Measurements from ENCODE around the gene DGKG. TPM values are rescaled to one million over a fixed set of nuclear protein-coding genes. Genes with fewer than 3 reads are reported as not detected.

Gene DGKG
- total RNA-seq, 1 donor from 2014 or later: 0.22 TPM

DNA sequence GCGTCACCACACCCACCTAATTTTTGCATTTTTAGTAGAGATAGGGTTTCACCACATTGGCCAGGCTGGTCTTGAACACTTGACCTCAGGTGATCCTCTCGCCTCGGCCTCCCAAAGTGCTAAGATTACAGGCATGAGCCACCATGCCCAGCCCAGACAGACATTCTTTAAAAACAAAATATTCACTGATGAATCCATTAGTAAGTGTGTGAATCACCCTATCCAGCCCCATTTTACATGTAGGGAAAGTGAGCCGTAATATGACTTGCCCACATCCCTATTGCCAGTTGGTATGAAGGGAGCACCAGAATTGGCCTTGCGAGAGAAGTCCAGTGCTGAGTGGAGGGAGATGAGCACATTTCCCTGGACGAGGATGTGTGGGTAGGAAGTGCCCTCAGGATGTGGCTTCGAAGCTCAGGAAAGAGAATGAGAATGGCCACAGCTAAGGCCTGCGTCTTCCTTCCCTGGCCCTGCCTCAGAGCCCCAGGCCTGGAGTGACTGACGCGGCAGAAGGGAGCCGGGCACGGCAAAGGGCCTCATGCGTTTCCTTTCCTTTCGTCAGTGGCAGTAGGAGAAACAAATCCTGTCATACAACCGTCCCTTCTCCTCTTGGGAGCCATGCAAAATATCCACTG is 224.9 kb downstream of the DGKG start:
- Mint-ChIP-seq H3K9me3 (no peaks in the 10 kb centered on the region), H3K27ac (no peak overlapping the region), H3K36me3 (no peaks in the 10 kb centered on the region), H3K4me1 (peaks cover 32% of the 10 kb centered on the region), H3K4me3 (no peak overlapping the region), H3K27me3 (ENCODE audit: insufficient read depth, low read depth) (peaks cover 4% of the 10 kb centered on the region)
- Histone ChIP-seq H3K4me2 (no peak overlapping the region), H3K4me1 (no peaks in the 10 kb centered on the region), H3F3A (ENCODE audit: low read depth) (no peaks in the 10 kb centered on the region), H3K4me3 (no peak overlapping the region), H3K36me3 (no peaks in the 10 kb centered on the region), H2AFZ (replicated peaks) (no peak overlapping the region), H3K27ac (no peak overlapping the region), H4K20me1 (ENCODE audit: low read depth) (no peaks in the 10 kb centered on the region), H3K9ac (no peak overlapping the region), H3K27me3 (no peaks in the 10 kb centered on the region), H3K79me2 (ENCODE audit: low read depth) (no peaks in the 10 kb centered on the region), H3K9me3 (ENCODE audit: low read depth) (no peaks in the 10 kb centered on the region)
- TF ChIP-seq EZH2phosphoT487 (IDR thresholded peaks at IDR 0.05) (no peak), EZH2 (IDR thresholded peaks at IDR 0.05) (no peak)
- TF ChIP-seq, protein P1, sequence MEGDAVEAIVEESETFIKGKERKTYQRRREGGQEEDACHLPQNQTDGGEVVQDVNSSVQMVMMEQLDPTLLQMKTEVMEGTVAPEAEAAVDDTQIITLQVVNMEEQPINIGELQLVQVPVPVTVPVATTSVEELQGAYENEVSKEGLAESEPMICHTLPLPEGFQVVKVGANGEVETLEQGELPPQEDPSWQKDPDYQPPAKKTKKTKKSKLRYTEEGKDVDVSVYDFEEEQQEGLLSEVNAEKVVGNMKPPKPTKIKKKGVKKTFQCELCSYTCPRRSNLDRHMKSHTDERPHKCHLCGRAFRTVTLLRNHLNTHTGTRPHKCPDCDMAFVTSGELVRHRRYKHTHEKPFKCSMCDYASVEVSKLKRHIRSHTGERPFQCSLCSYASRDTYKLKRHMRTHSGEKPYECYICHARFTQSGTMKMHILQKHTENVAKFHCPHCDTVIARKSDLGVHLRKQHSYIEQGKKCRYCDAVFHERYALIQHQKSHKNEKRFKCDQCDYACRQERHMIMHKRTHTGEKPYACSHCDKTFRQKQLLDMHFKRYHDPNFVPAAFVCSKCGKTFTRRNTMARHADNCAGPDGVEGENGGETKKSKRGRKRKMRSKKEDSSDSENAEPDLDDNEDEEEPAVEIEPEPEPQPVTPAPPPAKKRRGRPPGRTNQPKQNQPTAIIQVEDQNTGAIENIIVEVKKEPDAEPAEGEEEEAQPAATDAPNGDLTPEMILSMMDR (IDR thresholded peaks at IDR 0.05): no peak
- no peak for DNase-seq (ENCODE audit: low spot score)

DNA sequence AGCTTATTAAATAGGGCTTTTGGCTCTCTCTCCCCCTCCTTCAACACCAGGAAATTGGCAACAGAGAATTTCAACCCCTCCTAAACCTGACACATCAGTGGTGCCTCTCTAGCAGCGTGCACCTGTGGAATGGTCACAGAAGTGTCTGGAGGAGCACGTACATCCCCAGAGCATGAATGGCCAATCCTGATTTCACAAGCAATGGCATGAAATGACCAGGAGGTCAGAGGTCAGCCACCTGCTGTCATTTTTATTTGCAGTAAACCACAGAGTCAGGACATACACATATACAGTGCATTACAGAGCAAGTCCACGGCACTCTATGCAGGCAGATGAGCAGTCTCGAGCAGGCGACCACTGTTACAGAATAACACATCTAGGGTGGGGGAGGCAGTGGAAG is 228.1 kb downstream of the DGKG start:
- peaks cover 10% of the 10 kb centered on the region for H3K27me3 Mint-ChIP-seq (ENCODE audit: insufficient read depth, low read depth)
- Histone ChIP-seq H3K27me3 (no peaks in the 10 kb centered on the region), H3F3A (ENCODE audit: low read depth) (no peaks in the 10 kb centered on the region), H3K79me2 (ENCODE audit: low read depth) (no peaks in the 10 kb centered on the region), H3K36me3 (no peaks in the 10 kb centered on the region), H3K9me3 (ENCODE audit: low read depth) (no peaks in the 10 kb centered on the region), H3K4me2 (no peak overlapping the region), H3K4me1 (no peaks in the 10 kb centered on the region), H3K27ac (no peak overlapping the region), H4K20me1 (ENCODE audit: low read depth) (no peaks in the 10 kb centered on the region), H3K9ac (no peak overlapping the region), H3K4me3 (no peak overlapping the region), H2AFZ (replicated peaks) (no peak overlapping the region)
- H3K36me3 Mint-ChIP-seq: no peaks in the 10 kb centered on the region
- H3K9me3 Mint-ChIP-seq: no peaks in the 10 kb centered on the region
- H3K4me1 Mint-ChIP-seq: peaks cover 25% of the 10 kb centered on the region
- no peak overlapping the region for H3K27ac Mint-ChIP-seq
- peak overlapping the region; percentile 11 for H3K4me3 Mint-ChIP-seq
- TF ChIP-seq, protein P1 (IDR thresholded peaks at IDR 0.05): no peak
- TF ChIP-seq EZH2phosphoT487 (IDR thresholded peaks at IDR 0.05): no peak
- no peak for TF ChIP-seq EZH2 (IDR thresholded peaks at IDR 0.05)
- no peak for DNase-seq (ENCODE audit: low spot score)

DNA sequence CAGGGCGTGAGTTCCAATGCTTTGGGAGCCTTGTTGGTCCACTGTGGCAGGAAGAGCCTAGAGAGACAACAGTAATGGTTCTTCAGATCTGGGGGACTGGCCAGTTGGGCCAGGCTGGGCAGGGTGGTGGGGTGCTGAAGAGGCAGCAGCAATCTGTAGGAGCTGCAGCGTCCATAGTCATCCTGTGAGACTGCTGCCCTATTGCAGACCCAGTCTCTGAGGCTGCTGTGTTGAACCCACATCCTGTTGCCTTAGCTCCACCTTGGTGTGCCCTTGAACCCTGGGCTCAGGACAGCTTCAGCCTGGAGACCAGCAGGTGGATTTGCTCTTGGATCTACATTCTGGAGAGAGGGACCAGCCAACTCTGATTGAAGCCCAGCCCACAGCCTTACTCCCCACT is 229.5 kb downstream of the DGKG start:
- no peaks in the 10 kb centered on the region for H3K9me3 Mint-ChIP-seq

DNA sequence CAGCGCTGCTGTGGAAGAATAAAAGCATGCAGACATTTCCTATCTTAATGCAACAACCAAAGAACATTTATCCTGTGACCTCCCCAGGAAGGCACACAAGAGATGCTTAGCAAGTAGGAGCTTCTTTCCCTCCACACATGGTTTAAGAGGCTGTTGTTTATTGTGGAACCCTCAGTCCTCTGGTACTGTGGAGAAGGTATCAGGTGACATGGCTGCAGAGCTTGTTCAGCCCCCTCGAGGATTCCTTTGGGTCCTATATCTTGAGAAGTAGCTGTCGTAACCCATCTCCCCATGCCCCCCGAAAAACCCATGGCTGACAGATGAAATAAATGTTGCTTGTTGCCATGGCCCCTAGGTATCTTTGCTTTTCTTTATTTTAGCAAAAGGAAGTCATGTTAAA is 232.8 kb downstream of the DGKG start:
- Histone ChIP-seq H3K9me3 (ENCODE audit: low read depth) (no peaks in the 10 kb centered on the region), H3K4me1 (peaks cover 4% of the 10 kb centered on the region), H3K36me3 (no peaks in the 10 kb centered on the region), H3K4me2 (no peak overlapping the region), H4K20me1 (ENCODE audit: low read depth) (no peaks in the 10 kb centered on the region), H3F3A (ENCODE audit: low read depth) (no peaks in the 10 kb centered on the region), H3K27me3 (no peaks in the 10 kb centered on the region), H3K4me3 (no peak overlapping the region), H3K9ac (no peak overlapping the region), H3K27ac (no peak overlapping the region), H2AFZ (replicated peaks) (no peak overlapping the region), H3K79me2 (ENCODE audit: low read depth) (no peaks in the 10 kb centered on the region)
- no peak overlapping the region for H3K4me3 Mint-ChIP-seq
- DNase-seq (ENCODE audit: low spot score): no peak
- TF ChIP-seq, protein P1 (IDR thresholded peaks at IDR 0.05): no peak
- no peak for TF ChIP-seq EZH2phosphoT487 (IDR thresholded peaks at IDR 0.05)
- no peak for TF ChIP-seq EZH2 (IDR thresholded peaks at IDR 0.05)
- H3K36me3 Mint-ChIP-seq: no peaks in the 10 kb centered on the region
- H3K27me3 Mint-ChIP-seq (ENCODE audit: insufficient read depth, low read depth): peaks cover 15% of the 10 kb centered on the region
- H3K9me3 Mint-ChIP-seq: no peaks in the 10 kb centered on the region
- peaks cover 28% of the 10 kb centered on the region for H3K4me1 Mint-ChIP-seq
- H3K27ac Mint-ChIP-seq: no peak overlapping the region

More for the DNA sequence above, 229.5 kb downstream of the DGKG start:
- peaks cover 29% of the 10 kb centered on the region for H3K4me1 Mint-ChIP-seq
- no peak overlapping the region for H3K27ac Mint-ChIP-seq
- Histone ChIP-seq H3K9me3 (ENCODE audit: low read depth) (no peaks in the 10 kb centered on the region), H3K4me1 (no peaks in the 10 kb centered on the region), H3K4me3 (no peak overlapping the region), H3F3A (ENCODE audit: low read depth) (no peaks in the 10 kb centered on the region), H3K9ac (no peak overlapping the region), H3K27me3 (no peaks in the 10 kb centered on the region), H3K79me2 (ENCODE audit: low read depth) (no peaks in the 10 kb centered on the region), H2AFZ (replicated peaks) (no peak overlapping the region), H3K36me3 (no peaks in the 10 kb centered on the region), H4K20me1 (ENCODE audit: low read depth) (no peaks in the 10 kb centered on the region), H3K4me2 (no peak overlapping the region), H3K27ac (no peak overlapping the region)
- H3K36me3 Mint-ChIP-seq: no peaks in the 10 kb centered on the region
- TF ChIP-seq EZH2 (IDR thresholded peaks at IDR 0.05) (no peak), EZH2phosphoT487 (IDR thresholded peaks at IDR 0.05) (no peak)
- DNase-seq (ENCODE audit: low spot score): no peak
- H3K27me3 Mint-ChIP-seq (ENCODE audit: insufficient read depth, low read depth): peaks cover 10% of the 10 kb centered on the region
- H3K4me3 Mint-ChIP-seq: no peak overlapping the region
